ENCODE data around the gene TMOD2.
"Not testable (repeated sequence)": the region's sequence is repeated elsewhere in the genome, so short reads cannot be mapped to it uniquely, and the experiment has no call there.

Gene TMOD2

DNA sequence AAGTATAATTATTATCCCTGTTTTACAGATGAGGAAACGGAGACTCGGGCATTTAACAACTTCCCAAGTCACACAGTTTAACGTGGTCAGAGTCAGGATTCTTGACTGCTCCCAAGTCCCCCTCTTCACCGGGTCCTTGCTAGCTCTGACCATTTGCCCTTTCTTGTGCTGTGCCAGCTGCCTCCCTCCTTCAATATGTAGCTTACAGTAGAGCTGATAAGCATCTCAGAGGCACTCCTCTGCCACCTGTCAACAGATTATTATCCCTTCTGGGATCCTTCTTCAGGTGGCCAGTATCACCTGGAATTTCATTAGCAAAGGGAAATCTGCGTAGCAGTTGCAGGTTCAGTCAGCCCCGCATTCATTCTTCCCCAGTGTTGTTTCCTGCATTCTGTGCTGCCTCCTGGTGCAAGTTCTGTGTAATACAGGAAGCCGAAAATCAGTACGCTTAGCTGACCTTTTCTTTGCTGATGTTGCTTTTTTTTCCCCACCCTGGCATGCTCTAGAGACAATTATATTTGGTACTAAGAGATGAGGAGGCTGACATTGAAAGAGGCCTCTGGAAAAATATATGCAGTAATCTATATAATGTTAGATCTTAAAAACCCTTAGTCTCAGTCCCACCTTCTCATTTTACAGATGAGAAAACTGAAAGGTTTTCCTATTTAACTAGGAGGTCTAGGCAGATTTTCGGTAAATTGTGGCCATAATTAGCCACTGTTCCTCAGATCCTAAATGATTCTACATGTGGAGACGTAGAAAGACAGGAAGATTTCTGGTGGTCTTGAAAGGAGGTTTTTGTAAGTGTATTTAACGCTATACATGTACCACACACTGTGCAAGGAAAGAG lies 24.8 kb downstream of the TMOD2 start:
- peak in 1 of 4 experiments; percentile 4 for DNase-seq

DNA sequence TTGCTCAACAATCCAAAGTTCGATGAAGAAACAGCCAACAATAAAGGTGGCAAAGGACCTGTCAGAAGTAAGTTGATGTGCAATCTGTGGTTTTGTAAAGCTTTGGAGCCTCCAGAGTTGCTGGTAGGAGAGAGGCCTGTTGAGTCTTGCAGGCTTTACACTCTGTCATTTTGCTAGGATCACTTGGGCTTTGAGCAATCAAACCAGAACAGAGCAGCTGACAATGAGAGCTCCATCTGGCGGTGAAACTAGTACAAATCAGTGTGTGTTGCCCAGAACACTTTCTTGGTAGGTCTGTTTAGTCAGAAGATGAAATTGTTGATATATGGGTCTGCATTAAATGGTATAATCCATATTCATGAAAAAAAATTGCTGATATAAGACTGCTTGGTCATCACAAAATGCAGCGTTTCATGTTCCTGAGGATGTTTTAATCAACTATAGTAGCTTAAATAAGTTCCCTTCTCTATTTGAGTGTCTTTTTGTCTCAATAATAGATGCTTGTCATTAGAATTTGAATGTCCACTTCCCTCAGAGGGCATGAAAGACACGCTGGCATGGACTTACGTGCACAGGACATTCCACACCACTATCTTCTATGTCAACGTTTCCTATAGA lies 25.7 kb downstream of the TMOD2 start:
- DNase-seq = peak; percentile 14 to 34 (median 22)

DNA sequence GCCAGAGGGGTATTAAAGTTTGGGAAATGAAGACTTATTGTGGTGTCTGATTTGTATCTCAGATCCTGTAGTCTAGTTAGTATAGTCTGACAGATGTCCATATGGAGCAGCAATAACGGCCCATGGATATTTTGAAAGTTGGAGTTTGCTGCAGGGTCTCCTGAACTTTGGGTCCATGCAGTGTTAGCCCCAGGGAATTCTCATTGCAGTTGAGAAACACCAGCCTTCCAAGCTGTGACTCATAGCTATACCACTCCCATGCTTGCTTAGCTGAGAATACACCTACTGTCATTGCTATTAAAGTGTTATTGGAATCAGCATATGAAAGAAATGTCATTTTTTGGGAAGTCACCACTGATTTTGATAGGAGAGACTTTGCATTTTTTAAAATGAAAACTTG lies 29.2 kb downstream of the TMOD2 start:
- no peak for DNase-seq

DNA sequence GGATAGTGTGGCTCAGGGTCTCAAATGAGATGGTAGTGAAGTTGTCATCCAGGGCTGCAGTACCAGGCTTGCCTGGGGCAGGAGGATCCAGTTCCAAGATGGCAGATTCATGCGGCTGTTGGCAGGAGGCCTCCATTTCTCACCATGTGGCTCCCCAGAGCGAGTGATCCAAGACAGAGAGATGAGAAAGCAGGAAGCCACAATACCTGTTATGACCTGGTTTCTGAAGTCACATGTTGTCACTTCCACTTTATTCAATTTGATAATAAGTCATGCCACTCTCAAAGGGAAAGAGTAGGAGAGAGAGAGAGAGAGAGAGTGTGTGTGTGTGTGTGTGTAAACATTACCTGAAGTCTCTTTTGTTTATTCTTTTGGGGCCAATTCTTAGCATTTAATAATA lies 30.1 kb downstream of the TMOD2 start:
- DNase-seq = no peak

DNA sequence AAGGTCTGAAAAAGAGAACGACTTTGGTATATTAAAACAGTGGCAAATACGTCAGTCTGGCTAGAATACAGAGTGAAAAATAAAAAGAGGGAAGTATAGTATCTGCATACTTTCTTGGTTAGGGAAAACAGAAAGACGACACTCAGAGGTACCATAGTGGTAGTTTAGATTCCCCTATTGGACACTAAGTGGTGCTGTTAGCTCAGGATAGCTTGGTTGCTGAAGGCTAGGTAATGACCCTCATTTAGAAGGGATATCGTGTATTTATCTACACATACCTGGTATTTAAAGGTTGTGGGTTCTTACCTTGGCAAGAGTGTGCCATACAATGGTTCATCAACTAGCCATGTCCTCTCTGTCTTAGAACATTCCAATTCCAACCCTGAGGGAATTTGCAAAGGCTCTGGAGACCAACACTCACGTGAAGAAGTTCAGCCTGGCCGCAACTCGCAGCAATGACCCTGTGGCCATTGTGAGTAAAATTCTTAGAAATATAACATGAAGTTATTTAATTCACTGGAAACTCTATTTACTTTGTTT lies 31.0 kb downstream of the TMOD2 start:
- no peak for DNase-seq

DNA sequence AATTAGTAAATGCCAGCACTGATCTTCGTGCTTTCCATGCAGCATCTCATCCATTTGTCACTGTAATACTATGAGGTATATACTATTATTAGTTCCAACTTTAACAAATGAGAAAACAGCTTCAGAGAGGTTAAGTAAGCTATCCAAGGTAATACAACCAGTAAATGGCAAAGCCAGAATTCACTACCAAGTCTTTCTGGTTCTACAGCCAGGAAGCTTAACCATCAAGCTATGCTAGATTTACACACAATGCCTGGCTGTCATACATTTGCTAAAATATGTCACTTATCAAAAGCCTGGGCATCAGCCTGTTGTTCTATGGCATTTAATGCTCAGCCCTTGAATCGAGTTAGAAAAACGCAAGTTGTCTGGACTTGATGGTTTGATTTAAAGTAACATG lies 32.6 kb downstream of the TMOD2 start:
- no peak for DNase-seq

DNA sequence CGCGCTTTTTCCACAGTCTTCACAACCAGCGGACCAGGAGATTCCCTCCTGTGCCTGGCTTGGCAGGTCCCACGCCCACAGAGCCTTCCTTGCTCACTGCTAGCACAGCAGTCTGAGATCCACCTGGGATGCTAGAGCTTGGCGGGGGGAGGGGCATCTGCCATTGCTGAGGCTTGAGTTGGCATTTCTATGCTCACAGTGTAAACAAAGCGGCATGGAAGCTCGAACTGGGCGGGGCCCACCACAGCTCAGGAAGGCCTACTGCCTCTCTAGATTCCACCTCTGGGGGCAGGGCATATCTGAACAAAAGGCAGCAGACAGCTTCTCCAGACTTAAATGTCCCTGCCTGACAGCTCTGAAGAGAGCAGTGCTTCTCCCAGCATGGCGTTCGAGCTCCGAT lies 35.7 kb downstream of the TMOD2 start:
- not testable (repeated sequence) for DNase-seq

DNA sequence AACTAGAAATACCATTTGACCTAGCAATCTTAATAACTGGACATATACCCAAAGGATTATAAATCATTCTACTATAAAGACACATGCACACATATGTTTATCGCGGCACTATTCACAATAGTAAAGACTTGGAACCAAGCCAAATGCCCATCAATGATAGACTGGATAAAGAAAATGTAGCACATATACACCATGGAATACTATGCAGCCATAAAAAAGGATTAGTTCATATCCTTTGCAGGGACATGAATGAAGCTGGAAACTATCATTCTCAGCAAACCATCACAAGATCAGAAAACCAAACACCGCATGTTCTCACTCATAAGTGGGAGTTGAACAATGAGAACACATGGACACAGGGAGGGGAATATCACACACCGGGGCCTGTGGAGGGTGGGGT lies 41.1 kb downstream of the TMOD2 start:
- not testable (repeated sequence) for DNase-seq

DNA sequence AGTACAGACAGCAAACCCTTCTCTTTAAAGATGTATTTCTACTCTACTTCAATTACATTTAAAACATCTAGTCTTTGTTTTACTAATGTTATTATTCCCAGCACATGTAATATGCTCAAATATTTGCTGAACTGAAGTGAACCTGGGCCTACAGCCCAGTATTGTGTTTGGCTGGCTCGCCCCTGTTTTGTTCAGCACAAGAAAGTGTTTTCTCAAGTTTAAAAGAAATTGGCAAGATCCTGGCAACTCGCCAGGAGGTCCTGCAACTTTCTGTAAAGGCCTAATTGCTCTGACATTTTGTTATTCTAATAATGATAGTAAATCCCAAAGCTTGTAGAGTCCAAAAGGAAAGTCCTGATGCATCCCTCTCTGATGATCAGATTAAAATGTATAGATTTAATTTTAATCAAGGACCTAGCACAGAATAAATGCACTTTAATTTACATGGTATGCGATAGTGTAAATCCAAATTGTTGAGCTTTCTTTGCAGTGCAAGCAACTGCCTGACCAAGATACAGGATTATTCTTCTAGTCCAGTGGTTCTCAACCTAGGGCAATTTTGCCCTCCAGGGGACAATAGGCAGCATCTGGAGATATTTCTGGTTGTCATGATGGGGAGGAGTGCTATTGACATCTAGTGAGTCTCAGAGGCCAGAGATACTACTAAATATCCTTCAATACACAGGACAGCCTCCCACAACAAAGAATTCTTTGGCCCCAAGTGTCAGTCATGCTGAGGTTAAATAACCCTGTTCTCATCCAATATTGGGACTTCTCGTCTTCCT lies 42.3 kb downstream of the TMOD2 start:
- DNase-seq = no peak

DNA sequence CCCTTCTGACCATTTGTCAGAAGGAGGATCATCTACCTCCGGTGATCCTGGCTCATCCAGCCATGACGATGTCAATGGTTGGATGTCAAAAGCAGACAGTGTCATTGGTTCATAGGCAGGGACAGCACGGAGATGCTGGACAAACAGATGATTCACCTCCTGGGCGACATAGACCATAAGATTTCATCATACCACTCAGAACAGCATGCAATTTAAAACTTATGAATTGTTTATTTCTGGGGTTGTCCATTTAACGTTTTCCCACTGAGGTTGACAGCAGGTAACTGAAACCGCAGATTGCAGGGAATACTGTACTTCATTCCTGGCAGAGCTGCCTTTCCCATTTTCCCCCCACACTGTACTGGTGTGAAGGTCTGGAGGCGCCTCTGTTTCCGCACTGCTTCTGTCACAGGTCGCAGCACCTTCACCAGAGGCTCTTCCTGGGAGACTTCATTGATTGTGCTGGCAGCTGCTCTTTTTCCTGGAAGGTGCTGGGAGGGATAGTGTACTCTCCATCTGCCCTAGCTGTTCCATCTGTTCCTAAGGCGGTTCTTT lies 45.5 kb downstream of the TMOD2 start:
- DNase-seq = no peak

DNA sequence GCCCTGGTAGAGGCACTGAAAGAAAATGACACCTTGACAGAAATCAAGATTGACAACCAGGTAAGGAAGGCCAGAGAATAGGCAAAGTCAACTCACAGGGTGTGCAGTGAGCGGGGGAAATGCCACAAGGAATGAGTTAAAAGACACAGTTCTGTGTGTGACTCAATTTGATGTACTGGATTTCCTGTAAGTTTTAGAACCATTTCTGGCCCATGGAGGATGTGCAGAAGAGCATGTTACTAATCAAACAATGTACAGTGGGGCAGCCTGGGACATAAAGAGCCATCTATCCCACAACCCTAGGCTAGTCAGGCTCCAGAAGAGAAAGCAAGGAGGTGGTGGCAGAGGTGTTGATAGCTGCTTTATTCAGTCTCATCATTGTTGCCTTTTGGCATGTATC lies 46.9 kb downstream of the TMOD2 start:
- DNase-seq = no peak

DNA sequence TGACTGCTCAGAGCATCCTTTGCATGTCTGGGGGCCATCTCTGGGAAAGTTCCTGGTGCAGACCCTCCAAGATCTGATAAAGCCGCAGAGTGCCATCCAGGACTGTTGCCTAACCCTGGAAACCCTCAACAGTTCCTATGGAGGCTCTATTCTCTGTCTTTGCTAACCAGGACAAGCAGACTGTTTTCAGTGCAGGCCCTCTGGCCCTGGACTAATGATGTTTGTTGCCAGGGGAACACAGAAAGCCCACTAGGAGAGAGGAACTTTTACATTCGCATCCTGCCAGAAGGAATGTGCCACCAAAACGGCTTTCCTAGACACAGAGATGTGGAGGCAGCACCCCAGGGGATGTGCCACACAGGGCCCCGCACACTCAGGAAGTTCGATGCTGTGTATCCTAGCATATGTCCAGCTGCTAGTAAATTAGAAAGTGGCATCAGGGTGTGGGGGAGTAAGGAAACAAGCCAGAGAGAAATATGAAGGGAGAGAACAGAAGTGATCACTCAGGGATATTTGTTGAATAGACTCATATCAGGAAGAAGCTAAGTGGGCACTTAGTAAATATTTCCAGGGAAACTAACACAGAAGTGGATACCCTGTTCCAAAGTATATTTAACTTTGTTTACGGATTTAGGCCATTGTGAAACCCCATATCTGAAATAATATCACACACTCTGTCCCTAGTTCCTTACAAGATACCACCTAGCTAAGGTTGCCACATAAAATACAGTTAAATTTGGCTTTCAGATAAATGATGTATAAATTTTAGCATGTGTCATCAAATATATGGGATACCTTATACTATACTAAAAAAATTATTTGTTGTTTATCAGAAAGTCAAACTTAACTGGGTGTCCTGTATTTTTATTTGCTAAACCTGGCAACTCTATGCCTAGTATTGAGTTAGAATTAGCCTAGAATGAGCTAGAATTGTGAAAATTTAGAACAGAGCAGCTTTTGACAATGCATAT lies 48.2 kb downstream of the TMOD2 start:
- no peak for DNase-seq

DNA sequence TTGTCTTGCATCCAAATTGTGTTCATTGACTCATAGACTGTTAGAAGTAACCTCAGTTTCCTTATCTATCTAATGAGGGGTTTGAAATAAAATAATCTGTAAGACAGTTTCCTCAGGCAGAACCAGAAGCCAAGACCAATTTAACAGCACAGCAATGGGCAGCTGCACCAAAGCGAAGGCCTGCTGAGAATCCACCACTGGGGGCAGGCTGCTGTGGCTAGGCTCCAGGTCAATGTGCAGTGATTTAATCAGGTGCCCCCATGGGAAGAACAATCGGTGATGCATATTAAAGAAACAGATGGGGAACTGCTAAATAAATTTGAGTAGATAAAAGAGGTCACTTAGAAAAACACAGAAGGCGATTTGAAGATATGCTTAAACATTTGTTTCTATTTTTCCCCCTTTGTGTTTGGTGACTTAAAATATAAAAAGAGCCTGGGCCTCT lies 50.0 kb downstream of the TMOD2 start:
- DNase-seq = no peak

DNA sequence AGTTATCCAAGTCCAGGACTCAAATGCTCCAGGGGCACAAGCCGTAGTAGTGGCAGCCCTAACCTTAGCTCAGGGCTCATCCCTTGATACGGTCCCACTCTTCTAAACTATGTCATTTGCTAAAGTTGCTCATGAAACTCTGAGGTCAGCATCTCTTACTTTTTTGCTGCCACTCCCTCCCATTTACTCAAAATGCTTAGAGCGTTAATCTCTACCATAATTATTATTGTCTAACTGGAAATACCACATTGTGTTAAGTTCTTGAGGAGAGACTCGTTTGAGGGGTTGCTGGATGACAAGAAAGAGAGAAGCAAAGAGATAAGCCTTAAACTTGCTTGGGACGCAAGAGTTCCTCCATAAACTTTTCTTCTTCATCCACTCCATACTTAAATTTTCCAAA lies 51.2 kb downstream of the TMOD2 start:
- no peak for DNase-seq

DNA sequence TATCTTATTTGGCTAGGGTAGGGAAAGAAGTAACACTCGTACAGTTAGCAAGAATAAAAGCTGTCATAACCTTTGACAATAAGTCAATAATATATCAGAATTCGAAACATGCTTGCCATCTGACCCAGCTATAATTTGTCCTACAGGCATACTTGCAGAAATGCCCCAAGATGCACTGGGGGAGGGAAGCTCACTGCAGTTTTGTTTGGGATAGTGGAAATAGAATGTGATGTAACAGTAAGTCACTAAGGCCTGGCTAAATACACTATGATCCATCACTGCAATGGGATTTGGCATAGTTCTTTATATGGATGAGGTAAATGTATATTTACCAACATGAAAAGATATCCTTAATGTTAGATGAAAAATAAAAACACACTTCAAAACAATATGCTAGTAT lies 52.6 kb downstream of the TMOD2 start:
- DNase-seq = no peak

DNA sequence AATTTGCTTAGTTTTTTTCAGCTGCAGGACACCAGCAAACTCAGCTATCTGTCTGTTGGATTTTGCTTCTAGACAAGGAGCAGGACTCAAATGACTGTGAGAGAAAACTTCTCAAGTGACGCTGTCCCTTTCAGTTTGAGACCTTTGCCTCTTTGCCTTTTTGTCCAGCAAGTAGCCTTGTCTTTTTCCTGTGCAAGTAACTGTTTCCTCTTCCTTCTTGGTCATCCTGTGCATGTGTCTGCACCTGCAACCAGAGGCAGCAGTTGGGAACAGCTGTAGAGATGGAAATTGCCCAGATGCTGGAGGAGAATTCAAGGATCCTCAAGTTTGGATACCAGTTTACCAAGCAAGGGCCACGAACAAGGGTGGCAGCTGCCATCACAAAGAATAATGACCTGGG lies 54.7 kb downstream of the TMOD2 start:
- DNase-seq = no peak

DNA sequence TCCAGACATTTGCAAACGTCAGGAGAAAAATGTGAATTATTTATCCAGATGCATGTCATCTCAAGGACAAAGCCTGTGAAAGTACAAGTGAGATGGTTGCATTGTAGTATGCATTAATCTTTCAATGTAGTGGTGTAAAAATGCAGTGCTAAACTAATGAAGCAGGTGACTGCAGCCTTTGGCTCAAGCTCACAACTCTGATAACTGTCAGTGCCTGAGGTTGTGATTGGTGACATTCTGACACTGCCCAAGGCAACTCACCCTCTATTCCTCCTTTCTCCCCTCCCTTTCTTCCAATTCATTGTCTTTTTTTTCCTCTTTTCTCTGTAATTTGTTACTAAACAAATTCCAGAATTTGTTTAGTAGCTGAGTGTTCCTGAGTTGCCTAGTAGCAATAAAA lies 58.1 kb downstream of the TMOD2 start:
- DNase-seq = no peak

DNA sequence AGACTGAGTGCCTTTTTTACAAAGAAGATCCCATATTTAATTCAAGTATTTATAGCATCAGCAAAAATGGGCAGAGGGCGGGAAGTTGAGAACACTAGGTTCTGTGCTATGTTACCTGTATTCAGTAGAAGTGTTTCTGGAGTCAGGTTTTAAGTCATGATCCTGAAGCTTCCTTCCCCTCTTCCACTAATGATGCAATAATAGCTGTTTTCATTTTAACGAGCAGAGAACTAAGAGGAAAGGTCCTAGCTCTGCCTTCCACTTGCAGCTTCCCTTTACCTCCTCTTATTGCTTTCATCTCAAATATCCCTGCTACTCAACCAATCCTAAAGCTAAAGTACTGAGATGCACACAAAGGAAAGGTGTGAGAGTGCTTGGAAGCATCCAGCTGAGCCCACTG lies 61.2 kb downstream of the TMOD2 start:
- DNase-seq = no peak

DNA sequence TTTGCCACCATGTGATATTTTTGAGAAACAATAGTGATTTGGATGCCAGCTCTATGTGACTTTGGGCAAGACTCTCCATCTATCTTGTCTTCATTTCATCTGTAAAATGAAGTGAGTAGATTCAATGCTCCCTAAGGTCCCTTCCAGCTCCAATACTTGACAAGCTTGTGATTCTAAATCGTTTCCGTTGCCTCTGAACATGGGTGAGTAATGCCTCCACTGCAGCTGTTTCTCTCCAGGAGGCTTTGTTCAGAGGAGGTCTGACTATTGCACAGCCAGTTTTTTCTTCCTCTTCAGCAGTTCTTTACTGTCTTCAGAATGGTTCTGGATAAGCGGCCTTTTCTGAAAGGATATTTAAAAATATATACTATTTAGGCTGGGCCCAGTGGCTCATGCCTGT lies 63.2 kb downstream of the TMOD2 start:
- DNase-seq = no peak

DNA sequence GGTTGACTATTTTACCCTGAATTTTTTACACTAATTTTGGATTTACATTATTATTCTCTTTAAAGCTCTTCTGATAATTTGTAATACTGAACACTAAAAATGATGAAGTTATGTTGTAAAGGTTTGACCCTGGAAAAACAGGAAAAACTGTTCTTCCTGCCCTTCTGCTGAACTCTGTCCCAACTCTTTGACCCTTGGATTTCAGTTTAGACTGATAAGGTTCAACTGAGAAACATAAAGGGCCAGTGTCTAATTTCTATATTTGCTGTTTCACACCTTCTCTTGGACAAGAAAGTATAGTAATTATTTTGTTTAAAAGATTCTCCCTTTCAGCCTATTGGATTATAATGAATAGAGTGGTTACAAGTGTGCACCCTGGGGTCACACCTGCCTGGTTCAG lies 65.2 kb downstream of the TMOD2 start:
- DNase-seq = no peak

DNA sequence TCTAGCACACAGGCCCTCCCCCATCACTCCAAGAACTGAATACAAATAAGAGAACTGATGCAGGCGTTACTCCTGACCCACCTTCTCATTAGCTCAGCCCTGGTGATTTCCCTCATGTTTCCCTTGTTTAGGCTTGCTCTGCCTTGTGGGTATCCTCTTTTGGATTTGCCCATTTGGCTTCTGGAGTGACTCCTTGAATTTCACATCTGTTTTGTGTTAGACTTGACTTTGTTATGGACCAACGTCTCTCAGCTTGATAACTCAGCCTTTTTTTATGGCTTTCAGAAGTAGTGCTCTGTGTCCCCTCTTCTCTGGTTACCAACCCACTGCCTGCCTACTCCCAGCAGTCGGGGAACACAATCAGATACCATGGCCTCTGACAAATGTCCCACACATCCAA lies 66.8 kb downstream of the TMOD2 start:
- DNase-seq = no peak

DNA sequence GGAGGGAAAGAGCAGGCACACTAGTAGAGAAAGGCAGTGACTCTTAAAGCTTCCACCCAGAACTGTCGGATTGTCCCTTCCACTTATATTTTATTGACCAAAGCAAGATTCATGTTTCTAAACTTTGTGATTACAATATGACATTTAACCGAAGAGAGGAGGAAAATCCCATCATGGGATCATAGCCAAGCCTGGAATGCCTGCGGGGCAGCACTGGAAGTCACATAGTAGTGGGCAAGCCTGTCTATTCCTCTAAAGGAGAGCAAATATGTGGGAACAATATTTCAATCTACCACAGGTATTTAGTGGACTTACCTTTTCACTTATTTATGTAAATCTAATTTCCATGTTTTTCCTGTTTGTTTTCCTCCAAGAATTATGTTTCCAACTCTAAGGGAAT lies 74.3 kb downstream of the TMOD2 start:
- DNase-seq = no peak

All from activated CD4-positive, CD25-positive, alpha-beta regulatory T cell (primary cell).